HG03097 (cell line): Measurements from ENCODE around the gene PTMA.
"Not testable (repeated sequence)": the region's sequence is repeated elsewhere in the genome, so short reads cannot be mapped to it uniquely, and the experiment has no call there.

ENCODE experiments used
- ATAC-seq: cut with Tn5 transposase; IDR thresholded peaks from one replicate; pipeline ENCODE4 v1.9.1; 2021; ENCODE audit not compliant: unreplicated experiment, low FRiP score

PTMA gene

DNA sequence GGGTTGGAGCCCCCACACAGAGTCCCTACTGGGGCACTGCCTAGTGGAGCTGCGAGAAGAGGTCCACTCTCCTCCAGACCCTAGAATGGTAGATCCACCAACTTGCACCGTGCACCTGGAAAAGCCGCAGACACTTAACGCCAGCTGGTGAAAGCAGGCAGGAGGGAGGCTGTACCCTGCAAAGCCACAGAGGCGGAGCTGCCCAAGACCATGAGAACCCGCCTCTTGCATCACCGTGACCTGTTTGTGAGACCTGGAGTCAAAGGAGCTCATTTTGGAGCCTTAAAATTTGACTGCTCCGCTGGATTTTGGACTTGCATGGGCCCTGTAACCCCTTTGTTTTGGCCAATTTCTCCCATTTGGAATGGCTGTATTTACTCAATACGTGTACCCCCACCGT lies 40.7 kb downstream of the PTMA start:
- not testable (repeated sequence) for ATAC-seq

GRCh38 chr2:231751042-231751815 lies 42.9 kb downstream of the PTMA start:
- no peak for ATAC-seq

DNA sequence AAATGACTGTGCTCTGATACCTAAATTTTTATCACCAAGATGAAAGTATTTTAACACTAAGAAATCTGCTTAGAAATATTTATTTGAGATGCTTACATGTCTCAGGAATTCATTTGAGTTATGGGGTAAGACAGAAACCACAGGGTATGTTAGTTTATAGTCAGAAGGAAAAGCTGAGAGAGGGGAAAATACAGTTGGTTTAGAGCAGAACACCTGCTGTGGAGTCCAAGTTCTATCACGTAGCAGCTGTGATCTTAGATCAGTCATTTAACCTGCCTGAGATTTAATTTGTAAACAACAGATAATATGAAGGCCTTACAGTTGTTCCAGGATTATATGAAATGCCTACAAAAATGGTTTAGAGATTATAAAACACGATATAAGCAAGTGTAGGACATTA lies 43.7 kb downstream of the PTMA start:
- ATAC-seq: no peak

- no peak for ATAC-seq
Measured at GRCh38 chr2:231761735-231762134, 53.4 kb downstream of the PTMA start.
